PC-3 (cell line): Measurements from ENCODE around the gene CSNK1G1. TPM values are rescaled to one million over a fixed set of nuclear protein-coding genes. Genes with fewer than 3 reads are reported as not detected.
"Not testable (repeated sequence)": the region's sequence is repeated elsewhere in the genome, so short reads cannot be mapped to it uniquely, and the experiment has no call there.

Experiments used
- ATAC-seq: fragments of 200-7000 bp; cut with Tn5 transposase; 2 replicates; pipeline ENCODE4 v1.9.1; 2020; ENCODE audit warnings: mild to moderate bottlenecking, moderate library complexity
- BruUV-seq: library from RNA; stranded (reverse); fragments of 400-500 nt; replicated peaks from 2 replicates; lab custom pipeline; 2021; lab: Mats Ljungman, UMichigan
- CTCF ChIA-PET: fragments of 300-600 bp; sonication (Branson Sonifier 250); formaldehyde crosslinking; loops from one replicate; lab custom pipeline; 2022; ENCODE audit warnings: antibody characterized with exemption; lab: Charles Lee
- POLR2A ChIA-PET: fragments of 300-600 bp; sonication (Branson Sonifier 250); formaldehyde crosslinking; loops from one replicate; lab custom pipeline; 2022; ENCODE audit warnings: antibody characterized with exemption; ENCODE audit not compliant: unreplicated experiment; lab: Charles Lee
- DNase-seq: peaks from one replicate; pipeline ENCODE4 v3.0.0-alpha.2; 2015
- H2AFZ ChIP-seq: fragments of 300-600 bp; sonication (generic); 2 replicates; pipeline ENCODE4 v1.6.0; 2016; ENCODE audit warnings: antibody characterized with exemption, low read length
- H3F3A ChIP-seq: fragments of 300-600 bp; sonication (generic); one replicate; pipeline ENCODE4 v1.6.0; 2017; ENCODE audit warnings: antibody characterized with exemption, low read length, control low read depth, mild to moderate bottlenecking; ENCODE audit not compliant: unreplicated experiment
- H3K27ac ChIP-seq: fragments of 300-600 bp; sonication (generic); 2 replicates; pipeline ENCODE4 v1.5.1; 2016; ENCODE audit warnings: mild to moderate bottlenecking, low read length
- H3K27me3 ChIP-seq: fragments of 300-600 bp; sonication (generic); 2 replicates; pipeline ENCODE4 v1.6.1; 2016; ENCODE audit warnings: low read length, mixed read lengths
- H3K36me3 ChIP-seq: fragments of 300-600 bp; sonication (generic); 2 replicates; pipeline ENCODE4 v1.6.1; 2016; ENCODE audit warnings: low read depth, mixed run types, low read length, mixed read lengths
- H3K4me1 ChIP-seq: fragments of 300-600 bp; sonication (generic); 2 replicates; pipeline ENCODE4 v1.5.1; 2016; ENCODE audit warnings: low read length; ENCODE audit not compliant: insufficient read depth
- H3K4me2 ChIP-seq: fragments of 300-600 bp; sonication (generic); 2 replicates; pipeline ENCODE4 v1.6.0; 2016; ENCODE audit warnings: low read length
- H3K4me3 ChIP-seq: fragments of 300-600 bp; sonication (generic); 2 replicates; pipeline ENCODE4 v1.5.1; 2016; ENCODE audit warnings: mild to moderate bottlenecking, low read length, mixed read lengths
- H3K79me2 ChIP-seq: fragments of 300-600 bp; sonication (generic); 2 replicates; pipeline ENCODE4 v1.6.1; 2017; ENCODE audit warnings: low read length, mixed read lengths
- H3K9ac ChIP-seq: fragments of 300-600 bp; sonication (generic); 2 replicates; pipeline ENCODE4 v1.6.0; 2016; ENCODE audit warnings: mild to moderate bottlenecking, low read length
- H3K9me2 ChIP-seq: fragments of 300-600 bp; sonication (generic); replicated peaks from 2 replicates; pipeline ENCODE4 v1.6.1; 2016; ENCODE audit warnings: mixed run types, low read length, mixed read lengths
- H3K9me3 ChIP-seq: fragments of 300-600 bp; sonication (generic); 2 replicates; pipeline ENCODE4 v1.6.1; 2016; ENCODE audit warnings: low read length, mixed read lengths
- H4K20me1 ChIP-seq: fragments of 300-600 bp; sonication (generic); 2 replicates; pipeline ENCODE4 v1.6.1; 2016; ENCODE audit warnings: low read length, mixed read lengths
- EZH2 ChIP-seq: fragments of 300-600 bp; sonication (generic); IDR thresholded peaks from one replicate; pipeline ENCODE4 v1.6.1; 2017; ENCODE audit warnings: antibody characterized with exemption, mild to moderate bottlenecking, low read length; ENCODE audit not compliant: unreplicated experiment
- EZH2phosphoT487 ChIP-seq: fragments of 300-600 bp; sonication (generic); IDR thresholded peaks from 2 replicates; pipeline ENCODE4 v1.6.1; 2018; ENCODE audit warnings: mild to moderate bottlenecking, antibody characterized with exemption, low read length, borderline replicate concordance
- intact Hi-C: fragments of 100-400 bp; cut with micrococcal nuclease; formaldehyde crosslinking; loops from 2 replicates; pipeline ENCODE4 v1.9.0; 2023
- total RNA-seq: library from RNA; depleted of rRNA; stranded (reverse); fragments of >200 nt; gene quantifications from 2 replicates; pipeline ENCODE4 v1.2.3, GENCODE V29; 2014
- TF ChIP-seq, protein P1 (sequence below): fragments of 300-600 bp; sonication (generic); conservative IDR thresholded peaks from 2 replicates; pipeline ENCODE4 v1.5.1; 2017; ENCODE audit warnings: antibody characterized with exemption, low read depth, mild to moderate bottlenecking, low read length

The CSNK1G1 gene
- total RNA-seq, 1 experiment from 2014 or later: 9.8 TPM

DNA sequence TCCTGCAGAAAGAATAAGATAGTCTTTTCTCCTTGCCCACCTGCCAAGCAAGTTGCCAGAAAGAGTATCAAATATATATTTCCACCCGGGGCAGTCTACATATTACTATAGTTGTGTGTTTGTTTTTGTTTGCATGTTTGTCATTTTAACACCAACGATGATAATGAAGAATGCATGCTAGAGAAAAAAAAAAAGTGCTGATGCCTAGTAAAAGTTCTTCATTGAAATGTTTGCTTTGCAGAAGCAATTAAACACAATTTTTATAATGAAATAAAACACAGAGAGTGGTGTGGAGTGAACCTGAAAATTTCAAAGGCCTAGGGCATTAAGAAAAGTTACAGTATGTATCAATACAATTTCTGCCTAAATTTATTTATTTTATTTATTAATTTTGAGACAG is 27.8 kb upstream of the CSNK1G1 start:
- ChIA-PET CTCF (no interaction called here), POLR2A (no interaction called here)
- H3K27me3 ChIP-seq: no peaks in the 10 kb centered on the region
- H3K9me3 ChIP-seq: no peaks in the 10 kb centered on the region
- H2AFZ ChIP-seq: no peak overlapping the region
- no peaks in the 10 kb centered on the region for H3F3A ChIP-seq
- H3K4me1 ChIP-seq: peaks cover 5% of the 10 kb centered on the region; the same call in 1 of the 2 replicates
- DNase-seq (no peak), ATAC-seq (no peak)
- no peak overlapping the region for H3K4me3 ChIP-seq
- H3K9ac ChIP-seq: no peak overlapping the region
- intact Hi-C loops: no loop called here
- no TSS peak for BruUV-seq
- no peaks in the 10 kb centered on the region for H3K36me3 ChIP-seq
- H3K79me2 ChIP-seq: peaks cover 39% of the 10 kb centered on the region
- TF ChIP-seq, protein P1, sequence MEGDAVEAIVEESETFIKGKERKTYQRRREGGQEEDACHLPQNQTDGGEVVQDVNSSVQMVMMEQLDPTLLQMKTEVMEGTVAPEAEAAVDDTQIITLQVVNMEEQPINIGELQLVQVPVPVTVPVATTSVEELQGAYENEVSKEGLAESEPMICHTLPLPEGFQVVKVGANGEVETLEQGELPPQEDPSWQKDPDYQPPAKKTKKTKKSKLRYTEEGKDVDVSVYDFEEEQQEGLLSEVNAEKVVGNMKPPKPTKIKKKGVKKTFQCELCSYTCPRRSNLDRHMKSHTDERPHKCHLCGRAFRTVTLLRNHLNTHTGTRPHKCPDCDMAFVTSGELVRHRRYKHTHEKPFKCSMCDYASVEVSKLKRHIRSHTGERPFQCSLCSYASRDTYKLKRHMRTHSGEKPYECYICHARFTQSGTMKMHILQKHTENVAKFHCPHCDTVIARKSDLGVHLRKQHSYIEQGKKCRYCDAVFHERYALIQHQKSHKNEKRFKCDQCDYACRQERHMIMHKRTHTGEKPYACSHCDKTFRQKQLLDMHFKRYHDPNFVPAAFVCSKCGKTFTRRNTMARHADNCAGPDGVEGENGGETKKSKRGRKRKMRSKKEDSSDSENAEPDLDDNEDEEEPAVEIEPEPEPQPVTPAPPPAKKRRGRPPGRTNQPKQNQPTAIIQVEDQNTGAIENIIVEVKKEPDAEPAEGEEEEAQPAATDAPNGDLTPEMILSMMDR: no peak
- TF ChIP-seq EZH2: no peak
- TF ChIP-seq EZH2phosphoT487: no peak
- H4K20me1 ChIP-seq: no peaks in the 10 kb centered on the region
- H3K27ac ChIP-seq: no peak overlapping the region
- H3K4me2 ChIP-seq: no peak overlapping the region
- no peaks in the 10 kb centered on the region for H3K9me2 ChIP-seq

GRCh38 chr15:64381000-64381751 is 25.2 kb upstream of the CSNK1G1 start, which contains the start of gene PCLAF:
Gene PCLAF, minus strand, starts transcription at chr15:64381441. Its CDS starts 70 bp downstream, at chr15:64381371.
- POLR2A ChIA-PET: no interaction called here
- H3K27me3 ChIP-seq: no peaks in the 10 kb centered on the region
- peak within 1 kb of the TSS; percentile 92 for H2AFZ ChIP-seq
- no peaks in the 10 kb centered on the region for H3K9me2 ChIP-seq
- H3K4me2 ChIP-seq: peak within 1 kb of the TSS; percentile 96
- intact Hi-C loops: no loop called here
- no peaks in the 10 kb centered on the region; the same call in 1 of the 2 replicates for H3K4me1 ChIP-seq
- no peaks in the 10 kb centered on the region for H3F3A ChIP-seq
- peak within 1 kb of the TSS; percentile 88 for H3K4me3 ChIP-seq
- no peaks in the 10 kb centered on the region for H3K36me3 ChIP-seq
- H3K79me2 ChIP-seq: peaks cover 31% of the 10 kb centered on the region
- TSS peak; percentile 70 for BruUV-seq
- TF ChIP-seq EZH2 (no peak), EZH2phosphoT487 (no peak)
- TF ChIP-seq, protein P1: no peak
- peak within 1 kb of the TSS; percentile 88 for H3K9ac ChIP-seq
- H3K27ac ChIP-seq: no peak within 1 kb of the TSS
- no peaks in the 10 kb centered on the region for H4K20me1 ChIP-seq
- DNase-seq: peak; percentile 93
- ATAC-seq: peak; percentile 99
- H3K9me3 ChIP-seq: no peaks in the 10 kb centered on the region
- CTCF ChIA-PET: no interaction called here

- intact Hi-C loops, CTCF ChIA-PET, H3K36me3 ChIP-seq, ATAC-seq, H3K9me2 ChIP-seq, H3F3A ChIP-seq, H3K27me3 ChIP-seq, H3K4me1 ChIP-seq, POLR2A ChIA-PET, H3K9me3 ChIP-seq, H4K20me1 ChIP-seq, DNase-seq, BruUV-seq, H3K27ac ChIP-seq: not testable (repeated sequence)
- peak overlapping the region; percentile 88 for H3K4me3 ChIP-seq
- H3K4me2 ChIP-seq: peak overlapping the region; percentile 96
- peaks cover 31% of the 10 kb centered on the region for H3K79me2 ChIP-seq
- H3K9ac ChIP-seq: peak overlapping the region; percentile 88
- H2AFZ ChIP-seq: peak overlapping the region; percentile 83
Observed at GRCh38 chr15:64380130-64380870, 24.3 kb upstream of the CSNK1G1 start.
